22Rv1 (cell line): ENCODE measurements around the gene PRUNE1.

ENCODE experiments used
- H3K27ac ChIP-seq: fragments of 450-650 bp; 2 replicates; pipeline ENCODE4 v1.5.1; 2017
- CTCF ChIP-seq: fragments of 450-650 bp; IDR thresholded peaks from 2 replicates; pipeline ENCODE4 v1.5.1; 2017; ENCODE audit warnings: mild to moderate bottlenecking
- ZFX ChIP-seq: fragments of 450-650 bp; IDR thresholded peaks from 2 replicates; pipeline ENCODE4 v1.6.1; 2017; ENCODE audit warnings: antibody characterized with exemption, borderline replicate concordance

Gene PRUNE1

GRCh38 chr1:150966011-150966410 is 42.2 kb upstream of the PRUNE1 start:
- 0 out of 2 replicates have a peak overlapping the region, but pooled peaks have one; percentile 6 for H3K27ac ChIP-seq
- TF ChIP-seq ZFX = no peak
- TF ChIP-seq CTCF = no peak

- TF ChIP-seq CTCF (no peak), ZFX (no peak)
- H3K27ac ChIP-seq = no peak overlapping the region
Measured at GRCh38 chr1:150967936-150968335, 40.3 kb upstream of the PRUNE1 start.

GRCh38 chr1:150968491-150968890 is 39.8 kb upstream of the PRUNE1 start:
- TF ChIP-seq CTCF (no peak), ZFX (no peak)
- peak overlapping the region; percentile 86; the same call in 1 of the 2 replicates for H3K27ac ChIP-seq

GRCh38 chr1:150969626-150970025 is 38.6 kb upstream of the PRUNE1 start:
- peak overlapping the region; percentile 86 for H3K27ac ChIP-seq
- TF ChIP-seq ZFX (no peak), CTCF (no peak)

- H3K27ac ChIP-seq = peak overlapping the region; percentile 86
- TF ChIP-seq CTCF (no peak), ZFX (no peak)
Measured at GRCh38 chr1:150970808-150971582, 37.3 kb upstream of the PRUNE1 start.

GRCh38 chr1:150971583-150972416 is 36.4 kb upstream of the PRUNE1 start:
- H3K27ac ChIP-seq = peak overlapping the region; percentile 86
- no peak for TF ChIP-seq ZFX
- no peak for TF ChIP-seq CTCF

- H3K27ac ChIP-seq = peak overlapping the region; percentile 86
- TF ChIP-seq ZFX (no peak), CTCF (no peak)
Measured at GRCh38 chr1:150972417-150972940, 35.8 kb upstream of the PRUNE1 start.
